ENCODE results near the gene SPATC1L.

The SPATC1L gene

GRCh38 chr21:46216132-46216747 is 32.0 kb upstream of the SPATC1L start:
- in situ Hi-C loops (cut with HindIII; ENCODE audit: low pct_ligation_motif_present, low pct_unique_long_range_greater_than_20kb, low sequenced_read_pairs), result no loop called here
- no peak for DNase-seq

GRCh38 chr21:46215436-46216131 is 31.3 kb upstream of the SPATC1L start:
- in situ Hi-C loops (cut with HindIII; ENCODE audit: low pct_ligation_motif_present, low pct_unique_long_range_greater_than_20kb, low sequenced_read_pairs), result no loop called here
- DNase-seq, result no peak

- DNase-seq, result no peak
- in situ Hi-C loops (cut with HindIII; ENCODE audit: low pct_ligation_motif_present, low pct_unique_long_range_greater_than_20kb, low sequenced_read_pairs), result no loop called here
Measured at GRCh38 chr21:46214478-46215340, 30.4 kb upstream of the SPATC1L start.

- no peak for DNase-seq
- in situ Hi-C loops (cut with HindIII; ENCODE audit: low pct_ligation_motif_present, low pct_unique_long_range_greater_than_20kb, low sequenced_read_pairs), result no loop called here
Measured at GRCh38 chr21:46213620-46214286, 29.5 kb upstream of the SPATC1L start.

GRCh38 chr21:46212721-46213484 is 28.6 kb upstream of the SPATC1L start:
- in situ Hi-C loops (cut with HindIII; ENCODE audit: low pct_ligation_motif_present, low pct_unique_long_range_greater_than_20kb, low sequenced_read_pairs), result no loop called here
- no peak for DNase-seq

- DNase-seq, result no peak
- in situ Hi-C loops (cut with HindIII; ENCODE audit: low pct_ligation_motif_present, low pct_unique_long_range_greater_than_20kb, low sequenced_read_pairs), result no loop called here
Measured at GRCh38 chr21:46211786-46212720, 27.8 kb upstream of the SPATC1L start.

GRCh38 chr21:46211376-46211775 is 27.1 kb upstream of the SPATC1L start:
- DNase-seq, result no peak
- in situ Hi-C loops (cut with HindIII; ENCODE audit: low pct_ligation_motif_present, low pct_unique_long_range_greater_than_20kb, low sequenced_read_pairs), result no loop called here

GRCh38 chr21:46210378-46211136 is 26.3 kb upstream of the SPATC1L start:
- in situ Hi-C loops (cut with HindIII; ENCODE audit: low pct_ligation_motif_present, low pct_unique_long_range_greater_than_20kb, low sequenced_read_pairs), result no loop called here
- no peak for DNase-seq

- in situ Hi-C loops (cut with HindIII; ENCODE audit: low pct_ligation_motif_present, low pct_unique_long_range_greater_than_20kb, low sequenced_read_pairs), result no loop called here
- no peak for DNase-seq
Measured at GRCh38 chr21:46208761-46209721, 24.8 kb upstream of the SPATC1L start.

DNA sequence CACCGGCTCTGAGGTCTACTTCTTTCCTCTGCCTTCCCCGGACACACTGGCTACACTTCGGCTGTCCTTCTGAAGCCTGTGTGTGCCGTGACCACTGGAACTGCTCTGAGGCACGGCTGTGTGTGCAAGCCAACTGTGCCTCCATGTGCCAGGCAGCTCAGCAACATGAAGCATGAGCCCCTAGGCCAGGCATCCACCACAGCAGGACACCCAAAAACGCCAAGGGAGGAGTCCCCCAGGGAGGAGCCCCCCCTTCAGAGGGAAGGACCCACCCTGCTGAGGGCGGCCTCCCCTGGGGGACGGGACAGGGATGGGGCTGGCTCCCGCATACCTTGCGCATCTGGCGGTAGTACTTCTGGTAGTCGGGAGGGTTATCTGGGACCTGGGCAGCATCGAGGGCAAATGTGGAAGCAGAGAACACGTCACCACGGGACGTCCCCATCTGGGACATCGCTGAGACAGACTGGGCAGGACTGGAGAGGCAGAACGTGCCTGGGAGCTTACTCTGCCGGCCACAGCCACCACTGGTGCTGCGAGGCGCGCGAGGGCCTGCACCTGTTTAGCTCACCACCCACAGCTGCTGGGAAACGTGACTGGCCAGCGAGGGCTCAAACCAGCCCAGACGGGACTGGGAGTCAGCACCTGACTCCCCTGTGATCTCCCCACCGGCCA is 23.8 kb upstream of the SPATC1L start:
- in situ Hi-C loops (cut with HindIII; ENCODE audit: low pct_ligation_motif_present, low pct_unique_long_range_greater_than_20kb, low sequenced_read_pairs), result no loop called here
- no peak for DNase-seq

DNA sequence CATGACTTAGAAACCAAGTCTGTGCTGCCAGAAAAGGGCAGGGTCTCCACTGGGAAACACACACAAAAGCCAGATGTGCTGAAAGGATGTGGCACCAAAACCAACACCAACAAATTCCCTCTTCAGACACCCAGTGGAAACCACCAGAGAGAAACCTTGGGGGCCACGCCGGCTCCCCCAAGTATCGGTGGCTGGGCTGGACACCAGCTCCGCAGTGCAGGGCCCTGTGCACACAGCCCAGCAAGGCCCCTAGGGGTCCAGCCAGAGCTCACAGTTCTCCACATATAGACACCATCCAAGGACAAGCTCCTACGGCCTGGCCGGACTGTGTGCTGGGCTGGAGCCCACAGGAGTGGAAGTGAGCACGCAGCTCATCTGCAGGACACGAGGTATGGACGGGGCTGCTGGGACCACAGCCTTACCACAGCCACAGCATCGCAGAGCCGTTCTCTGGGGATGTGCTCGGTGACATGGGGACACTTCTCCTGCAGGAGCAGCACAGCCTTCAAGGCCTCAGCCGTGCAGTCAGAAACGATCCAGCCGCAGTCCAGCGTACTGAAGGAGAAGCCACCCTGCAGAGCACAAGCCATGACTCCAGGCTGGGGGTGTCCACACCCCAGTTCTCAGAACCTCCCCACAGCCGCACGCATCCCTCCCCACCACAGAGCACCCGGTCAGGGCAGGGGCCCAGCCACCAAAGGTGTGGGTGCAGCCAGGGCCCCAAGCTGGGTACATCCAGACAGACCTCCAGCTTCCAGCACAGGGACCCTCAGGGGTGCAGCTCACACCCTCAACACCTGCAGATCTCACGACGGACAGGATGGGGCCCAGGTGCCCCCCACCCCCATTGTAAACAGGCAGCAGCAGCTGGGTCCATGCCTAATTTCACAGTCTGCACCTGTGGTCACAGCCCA is 23.0 kb upstream of the SPATC1L start:
- in situ Hi-C loops (cut with HindIII; ENCODE audit: low pct_ligation_motif_present, low pct_unique_long_range_greater_than_20kb, low sequenced_read_pairs), result no loop called here
- DNase-seq, result no peak

DNA sequence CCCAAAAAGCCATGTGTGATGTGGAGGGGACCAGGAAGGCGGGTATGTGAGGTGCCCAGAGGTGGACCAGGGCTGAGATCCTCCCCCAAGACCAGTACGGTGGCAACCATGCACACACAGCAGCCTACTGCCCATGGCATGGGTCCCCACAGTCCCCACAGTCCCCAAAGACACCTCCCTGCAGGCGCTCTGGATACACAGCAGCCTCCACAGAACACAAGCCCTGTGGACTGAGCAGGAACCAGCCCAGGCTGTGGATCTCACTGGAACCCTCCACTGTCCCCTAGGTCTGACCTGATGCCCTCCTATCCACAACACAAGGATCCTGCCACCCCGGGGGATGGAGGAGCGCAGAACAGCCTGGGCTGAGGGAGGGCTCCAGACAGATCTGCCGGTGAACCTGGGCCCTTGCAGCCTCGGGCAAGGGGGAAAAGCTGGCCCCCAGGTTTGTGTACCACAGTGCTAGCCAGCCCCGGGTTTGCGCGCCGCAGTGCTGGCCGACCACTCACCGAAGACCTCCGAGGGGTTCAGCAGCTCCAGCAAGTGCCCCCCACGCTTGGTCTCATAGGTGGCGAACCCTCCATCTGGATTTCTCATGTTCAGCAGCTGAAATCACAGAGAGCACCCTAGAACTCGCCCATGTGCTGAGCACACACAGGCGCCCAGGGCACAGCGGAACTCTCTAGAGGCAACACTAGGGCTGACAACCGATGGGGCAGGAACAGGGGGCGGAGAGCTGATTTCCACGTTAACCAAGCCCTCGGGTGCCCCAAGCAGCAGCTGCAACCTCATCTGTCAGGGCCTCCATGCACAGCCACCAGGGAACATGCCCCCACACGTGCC is 22.1 kb upstream of the SPATC1L start:
- in situ Hi-C loops (cut with HindIII; ENCODE audit: low pct_ligation_motif_present, low pct_unique_long_range_greater_than_20kb, low sequenced_read_pairs), result no loop called here
- DNase-seq, result no peak

- in situ Hi-C loops (cut with HindIII; ENCODE audit: low pct_ligation_motif_present, low pct_unique_long_range_greater_than_20kb, low sequenced_read_pairs), result no loop called here
- no peak for DNase-seq
Measured at GRCh38 chr21:46205766-46206162, 21.5 kb upstream of the SPATC1L start.
